KG1 (cell line): ENCODE data around the gene ARL14.
"Not testable (repeated sequence)": the region's sequence is repeated elsewhere in the genome, so short reads cannot be mapped to it uniquely, and the experiment has no call there.

Source experiments
- DNase-seq: peaks from one replicate; lab custom pipeline; 2025; lab: John Stamatoyannopoulos, UW

ARL14 gene

GRCh38 chr3:160677459-160677881 is 510 bp downstream of the ARL14 start:
- DNase-seq: no peak

- no peak for DNase-seq
These were observed 1.4 kb downstream of the ARL14 start for GRCh38 chr3:160678292-160678842.

GRCh38 chr3:160684368-160684740 is 7.4 kb downstream of the ARL14 start:
- DNase-seq: no peak

GRCh38 chr3:160685144-160685766 is 8.3 kb downstream of the ARL14 start:
- no peak for DNase-seq

GRCh38 chr3:160686955-160687535 is 10.1 kb downstream of the ARL14 start:
- DNase-seq: no peak

- DNase-seq: no peak
These were observed 14.2 kb downstream of the ARL14 start for GRCh38 chr3:160691151-160691550.

GRCh38 chr3:160691962-160692361 is 15.0 kb downstream of the ARL14 start:
- DNase-seq: no peak

- DNase-seq: no peak
These were observed 16.2 kb downstream of the ARL14 start for GRCh38 chr3:160693191-160693590.

- no peak for DNase-seq
These were observed 17.4 kb downstream of the ARL14 start for GRCh38 chr3:160694345-160694744.

GRCh38 chr3:160695003-160695402 is 18.0 kb downstream of the ARL14 start:
- no peak for DNase-seq

GRCh38 chr3:160695915-160696327 is 19.0 kb downstream of the ARL14 start:
- DNase-seq: no peak

- DNase-seq: no peak
These were observed 20.8 kb downstream of the ARL14 start for GRCh38 chr3:160697637-160698380.

GRCh38 chr3:160698599-160699195 is 21.7 kb downstream of the ARL14 start:
- DNase-seq: no peak

- no peak for DNase-seq
These were observed 24.5 kb downstream of the ARL14 start for GRCh38 chr3:160701490-160701889.

- DNase-seq: no peak
These were observed 25.3 kb downstream of the ARL14 start for GRCh38 chr3:160702290-160702689.

GRCh38 chr3:160703974-160704373 is 27.0 kb downstream of the ARL14 start:
- no peak for DNase-seq

- no peak for DNase-seq
These were observed 30.3 kb downstream of the ARL14 start for GRCh38 chr3:160707187-160707794.

- DNase-seq: no peak
These were observed 32.7 kb downstream of the ARL14 start for GRCh38 chr3:160709477-160710182.

- DNase-seq: not testable (repeated sequence)
These were observed 36.2 kb downstream of the ARL14 start for GRCh38 chr3:160713144-160713543.

GRCh38 chr3:160719710-160720109 is 42.8 kb downstream of the ARL14 start:
- DNase-seq: no peak

GRCh38 chr3:160720123-160720746 is 43.3 kb downstream of the ARL14 start:
- DNase-seq: no peak
